ENCODE results near the gene EMID1.

EMID1 gene

DNA sequence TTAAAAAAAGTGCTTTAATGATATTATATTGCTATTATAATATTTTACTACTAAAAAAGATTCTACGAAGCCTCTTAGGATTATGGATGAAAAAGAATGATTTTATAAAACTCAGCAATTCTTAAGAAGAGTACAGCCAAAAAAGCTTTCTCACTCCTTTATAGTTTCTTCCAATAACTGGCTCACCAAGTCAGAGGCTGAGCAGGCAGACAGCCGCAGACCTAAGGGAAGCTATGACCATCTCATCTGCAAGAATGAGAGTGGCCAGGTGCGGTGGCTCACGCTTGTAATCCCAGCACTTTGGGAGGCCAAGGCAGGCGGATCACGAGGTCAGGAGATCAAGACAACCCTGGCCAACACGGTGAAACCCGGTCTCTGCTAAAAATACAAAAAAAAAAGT, 12.7 kb upstream of the EMID1 start:
- no peak overlapping the region for H3K4me3 ChIP-seq (replicated peaks; ENCODE audit: low read depth, low read length)
- TF ChIP-seq, protein P1, sequence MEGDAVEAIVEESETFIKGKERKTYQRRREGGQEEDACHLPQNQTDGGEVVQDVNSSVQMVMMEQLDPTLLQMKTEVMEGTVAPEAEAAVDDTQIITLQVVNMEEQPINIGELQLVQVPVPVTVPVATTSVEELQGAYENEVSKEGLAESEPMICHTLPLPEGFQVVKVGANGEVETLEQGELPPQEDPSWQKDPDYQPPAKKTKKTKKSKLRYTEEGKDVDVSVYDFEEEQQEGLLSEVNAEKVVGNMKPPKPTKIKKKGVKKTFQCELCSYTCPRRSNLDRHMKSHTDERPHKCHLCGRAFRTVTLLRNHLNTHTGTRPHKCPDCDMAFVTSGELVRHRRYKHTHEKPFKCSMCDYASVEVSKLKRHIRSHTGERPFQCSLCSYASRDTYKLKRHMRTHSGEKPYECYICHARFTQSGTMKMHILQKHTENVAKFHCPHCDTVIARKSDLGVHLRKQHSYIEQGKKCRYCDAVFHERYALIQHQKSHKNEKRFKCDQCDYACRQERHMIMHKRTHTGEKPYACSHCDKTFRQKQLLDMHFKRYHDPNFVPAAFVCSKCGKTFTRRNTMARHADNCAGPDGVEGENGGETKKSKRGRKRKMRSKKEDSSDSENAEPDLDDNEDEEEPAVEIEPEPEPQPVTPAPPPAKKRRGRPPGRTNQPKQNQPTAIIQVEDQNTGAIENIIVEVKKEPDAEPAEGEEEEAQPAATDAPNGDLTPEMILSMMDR (IDR thresholded peaks at IDR 0.05; ENCODE audit: low read length, missing control alignments), result no peak
- no peak for DNase-seq (ENCODE audit: low read depth)

DNA sequence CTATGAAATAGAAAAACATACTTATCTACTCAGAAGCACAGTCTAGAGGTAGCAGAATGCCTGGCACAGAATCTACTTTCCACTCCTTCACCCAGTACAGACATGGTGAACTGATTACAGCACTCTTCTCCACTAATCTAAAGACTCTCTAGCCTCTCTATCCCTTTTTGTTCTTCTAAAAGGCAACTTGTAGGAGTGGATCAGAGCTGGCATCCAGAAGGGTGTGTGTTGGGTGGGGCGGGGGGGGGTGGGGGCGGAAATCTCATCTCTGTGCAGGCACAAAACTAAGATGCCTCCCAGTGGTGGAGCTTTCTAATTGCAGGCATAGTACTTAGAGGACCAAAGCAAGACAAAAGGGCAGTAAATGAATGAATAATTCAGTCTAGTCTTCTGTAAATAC, 11.5 kb upstream of the EMID1 start:
- TF ChIP-seq, protein P1 (IDR thresholded peaks at IDR 0.05; ENCODE audit: low read length, missing control alignments), result peak; percentile 14
- H3K4me3 ChIP-seq (replicated peaks; ENCODE audit: low read depth, low read length), result no peak overlapping the region
- DNase-seq (ENCODE audit: low read depth), result no peak

DNA sequence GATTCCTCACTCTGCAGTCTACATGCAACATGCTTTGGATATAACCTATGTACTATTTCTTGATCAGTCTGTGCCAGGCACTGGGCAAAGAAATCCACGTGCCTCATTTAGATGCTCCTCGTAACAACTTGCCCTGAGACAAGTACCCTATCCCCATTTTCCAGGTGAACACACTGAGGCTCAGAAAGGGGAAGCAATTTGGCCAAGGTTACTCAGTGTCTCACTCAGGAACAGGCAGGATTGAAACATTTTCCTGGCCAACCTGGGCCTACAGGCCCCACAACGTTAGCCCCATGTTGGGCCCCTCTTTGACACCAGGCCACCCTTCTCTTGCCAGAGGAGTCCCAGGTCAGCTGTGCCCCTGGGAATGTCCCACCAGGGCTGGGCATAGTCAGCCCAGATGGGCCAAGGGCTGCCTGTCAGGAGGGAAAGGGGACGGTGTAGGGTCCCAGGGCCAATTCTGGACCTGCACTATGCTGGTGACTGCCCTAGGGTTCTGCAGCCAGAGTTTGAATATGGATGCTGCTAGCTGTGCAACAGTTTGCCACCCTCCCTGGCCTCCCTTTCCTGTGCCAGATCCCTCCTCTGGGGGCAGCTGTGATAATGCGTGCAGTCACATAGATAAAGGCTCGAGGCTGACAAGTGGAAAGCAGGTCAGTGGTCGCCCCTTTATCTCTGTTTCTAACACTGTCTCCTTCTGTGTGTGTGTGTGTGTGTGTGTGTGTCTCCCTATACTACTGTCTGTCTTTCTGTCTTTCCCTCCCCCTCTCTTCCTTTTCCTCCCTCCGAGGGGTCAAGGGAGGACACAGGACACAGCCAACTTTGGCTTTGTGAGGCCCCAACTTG, 10.4 kb upstream of the EMID1 start:
- DNase-seq (ENCODE audit: low read depth), result no peak
- TF ChIP-seq, protein P1 (IDR thresholded peaks at IDR 0.05; ENCODE audit: low read length, missing control alignments), result no peak
- H3K4me3 ChIP-seq (replicated peaks; ENCODE audit: low read depth, low read length), result no peak overlapping the region

DNA sequence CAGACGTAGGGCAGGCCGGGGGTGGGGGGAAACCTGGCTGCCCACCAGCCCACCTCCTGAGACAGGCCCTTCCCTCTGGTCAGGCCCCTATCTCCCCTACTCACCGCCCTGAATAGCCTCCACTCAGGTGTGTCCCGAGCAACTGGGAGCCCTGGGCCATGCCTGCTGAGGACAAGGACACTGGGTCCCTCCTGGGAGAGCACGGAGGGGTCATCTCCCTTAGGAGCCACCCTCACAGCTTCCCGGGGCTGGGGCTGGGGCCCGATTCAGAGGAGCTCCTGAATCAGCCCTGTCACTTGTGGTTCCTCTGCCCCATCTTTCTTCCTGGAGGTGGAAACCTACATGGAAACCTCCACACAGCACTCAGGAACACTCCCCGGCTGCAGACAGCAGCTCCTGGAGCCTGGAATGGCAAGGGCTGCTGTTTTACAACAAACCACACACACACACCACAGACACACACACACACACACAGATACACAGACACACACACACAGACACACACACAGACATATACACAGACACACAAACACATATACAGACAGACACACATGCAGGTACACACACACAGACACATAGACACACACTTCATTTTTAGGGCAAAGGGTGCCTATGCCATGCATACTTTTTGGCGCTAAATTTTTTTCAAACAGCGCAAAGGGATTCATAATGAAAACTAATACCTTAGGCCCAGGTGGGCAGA, 9.6 kb upstream of the EMID1 start:
- H3K4me3 ChIP-seq (replicated peaks; ENCODE audit: low read depth, low read length), result no peak overlapping the region
- TF ChIP-seq, protein P1 (IDR thresholded peaks at IDR 0.05; ENCODE audit: low read length, missing control alignments), result no peak
- no peak for DNase-seq (ENCODE audit: low read depth)

DNA sequence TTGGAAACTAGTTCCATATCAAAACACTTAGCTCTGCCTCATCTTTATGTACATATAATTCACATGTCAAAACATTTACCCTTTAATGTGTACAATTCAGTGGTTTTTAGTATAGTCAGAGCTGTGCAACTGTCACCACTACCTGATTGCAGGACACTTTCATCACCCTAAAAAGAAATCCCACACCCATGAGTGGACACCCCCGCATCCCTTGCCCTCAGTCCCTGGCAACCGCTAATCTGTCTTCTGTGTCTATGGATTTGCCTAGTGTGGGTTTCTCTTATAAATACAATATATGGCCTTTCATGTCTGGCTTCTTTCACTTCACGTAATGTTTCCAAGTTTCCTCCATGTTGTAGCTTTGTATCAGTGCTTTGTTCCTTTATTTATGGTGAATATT, 8.6 kb upstream of the EMID1 start:
- TF ChIP-seq, protein P1 (IDR thresholded peaks at IDR 0.05; ENCODE audit: low read length, missing control alignments), result no peak
- no peak overlapping the region for H3K4me3 ChIP-seq (replicated peaks; ENCODE audit: low read depth, low read length)
- DNase-seq (ENCODE audit: low read depth), result no peak

DNA sequence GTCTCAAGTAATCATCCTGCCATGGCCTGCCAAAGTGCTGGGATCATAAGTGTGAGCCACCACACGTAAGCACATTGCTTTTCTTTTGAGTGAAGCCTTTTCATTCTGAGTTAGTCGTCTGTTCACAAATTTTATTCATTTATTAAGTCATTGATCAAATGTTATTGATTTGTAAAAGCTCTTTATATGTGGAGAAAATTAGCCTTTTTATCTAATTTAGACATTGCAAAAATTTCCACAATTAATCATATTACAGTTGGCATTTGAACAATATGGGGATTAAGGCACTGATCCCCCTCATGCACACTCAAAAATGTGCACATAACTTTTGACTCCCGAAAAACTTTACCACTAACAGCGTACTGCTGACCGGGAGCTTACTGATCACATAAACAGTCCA, 7.5 kb upstream of the EMID1 start:
- TF ChIP-seq, protein P1 (IDR thresholded peaks at IDR 0.05; ENCODE audit: low read length, missing control alignments), result no peak
- DNase-seq (ENCODE audit: low read depth), result no peak

More for the DNA sequence above, 7.5 kb upstream of the EMID1 start:
- no peak overlapping the region for H3K4me3 ChIP-seq (replicated peaks; ENCODE audit: low read depth, low read length)

Measured in fibroblast of pulmonary artery (primary cell).